T-helper 2 cell treated with Interferon-gamma antibody and Interleukin-4, amounts not matched to agents 5 μg/mL and 100 μg/mL, for 36 hours (primary cell): ENCODE data around the gene MAD1L1.

ENCODE experiments used
- DNase-seq: peaks from one replicate; pipeline ENCODE4 v3.0.0; 2021; ENCODE audit warnings: low spot score
- H3K27ac Mint-ChIP-seq: one replicate; pipeline ENCODE4 v1.8.0; 2021; ENCODE audit warnings: mild to moderate bottlenecking, mixed read lengths
- H3K27me3 Mint-ChIP-seq: one replicate; pipeline ENCODE4 v1.8.0; 2021; ENCODE audit warnings: low read depth, mixed read lengths
- H3K36me3 Mint-ChIP-seq: one replicate; pipeline ENCODE4 v1.8.0; 2021; ENCODE audit warnings: low read depth, mixed read lengths
- H3K4me1 Mint-ChIP-seq: one replicate; pipeline ENCODE4 v1.8.0; 2021; ENCODE audit warnings: low read depth, mixed read lengths
- H3K4me3 Mint-ChIP-seq: one replicate; pipeline ENCODE4 v1.8.0; 2022; ENCODE audit warnings: mild to moderate bottlenecking, moderate library complexity, mixed read lengths
- H3K9me3 Mint-ChIP-seq: one replicate; pipeline ENCODE4 v1.8.0; 2021; ENCODE audit warnings: mixed read lengths

MAD1L1 gene

GRCh38 chr7:2005786-2006185 lies 227.0 kb downstream of the MAD1L1 start:
- Mint-ChIP-seq H3K4me1 (no peaks in the 10 kb centered on the region), H3K36me3 (no peaks in the 10 kb centered on the region), H3K27me3 (no peaks in the 10 kb centered on the region), H3K4me3 (no peak overlapping the region), H3K9me3 (no peaks in the 10 kb centered on the region), H3K27ac (no peak overlapping the region)
- DNase-seq, result no peak

DNA sequence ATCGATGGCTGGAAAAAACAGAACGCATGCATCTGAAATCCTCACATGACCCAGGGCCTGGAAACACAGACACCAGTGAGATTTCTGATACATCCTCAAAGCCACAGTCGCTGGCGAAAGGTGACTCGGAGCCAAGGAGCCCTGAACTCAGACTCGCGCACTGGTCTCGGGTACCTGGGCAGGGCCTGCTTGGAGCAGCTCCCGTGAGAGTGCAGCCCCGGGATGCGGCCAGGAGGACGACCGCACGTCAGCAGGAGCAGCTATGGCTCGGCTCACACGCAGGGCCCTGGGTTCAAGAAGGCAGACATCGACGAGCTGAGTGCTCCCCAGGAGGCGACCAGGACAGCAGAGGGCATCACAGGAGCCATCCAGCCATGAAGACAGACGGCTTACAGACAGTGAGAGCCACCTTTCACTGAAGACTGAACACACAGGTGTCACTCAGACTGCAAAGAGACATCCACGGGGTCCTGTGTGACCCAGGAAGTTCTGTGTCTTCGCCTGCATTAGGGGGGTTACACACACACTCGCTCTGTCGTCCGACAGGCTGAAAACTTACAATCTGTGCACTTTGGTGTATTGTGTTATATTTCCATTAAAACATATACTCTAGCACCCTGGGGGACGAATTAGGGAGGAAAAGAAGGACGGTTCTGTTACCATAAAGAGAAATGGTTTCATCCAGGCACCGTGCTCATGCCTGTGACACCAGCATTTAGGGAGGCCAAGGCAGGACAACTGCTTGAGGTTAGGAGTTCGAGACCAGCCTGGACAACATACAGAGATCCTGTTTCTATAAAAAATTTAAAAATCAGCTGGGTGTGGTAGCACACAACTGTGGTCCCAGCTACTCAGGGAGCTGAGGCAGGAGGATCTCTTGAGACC lies 227.7 kb downstream of the MAD1L1 start:
- Mint-ChIP-seq H3K36me3 (no peaks in the 10 kb centered on the region), H3K27ac (no peak overlapping the region), H3K27me3 (no peaks in the 10 kb centered on the region), H3K4me1 (no peaks in the 10 kb centered on the region), H3K4me3 (no peak overlapping the region), H3K9me3 (no peaks in the 10 kb centered on the region)
- no peak for DNase-seq

- Mint-ChIP-seq H3K27me3 (no peaks in the 10 kb centered on the region), H3K9me3 (no peaks in the 10 kb centered on the region), H3K36me3 (no peaks in the 10 kb centered on the region), H3K4me1 (no peaks in the 10 kb centered on the region), H3K27ac (no peak overlapping the region), H3K4me3 (no peak overlapping the region)
- no peak for DNase-seq
Measured at GRCh38 chr7:2003931-2004812, 228.6 kb downstream of the MAD1L1 start.

- no peaks in the 10 kb centered on the region for H3K27me3 Mint-ChIP-seq
- no peaks in the 10 kb centered on the region for H3K4me1 Mint-ChIP-seq
- H3K36me3 Mint-ChIP-seq, result no peaks in the 10 kb centered on the region
- DNase-seq, result no peak
- no peak overlapping the region for H3K4me3 Mint-ChIP-seq
- H3K27ac Mint-ChIP-seq, result no peak overlapping the region
- no peaks in the 10 kb centered on the region for H3K9me3 Mint-ChIP-seq
Measured at GRCh38 chr7:2003451-2003930, 229.3 kb downstream of the MAD1L1 start.

DNA sequence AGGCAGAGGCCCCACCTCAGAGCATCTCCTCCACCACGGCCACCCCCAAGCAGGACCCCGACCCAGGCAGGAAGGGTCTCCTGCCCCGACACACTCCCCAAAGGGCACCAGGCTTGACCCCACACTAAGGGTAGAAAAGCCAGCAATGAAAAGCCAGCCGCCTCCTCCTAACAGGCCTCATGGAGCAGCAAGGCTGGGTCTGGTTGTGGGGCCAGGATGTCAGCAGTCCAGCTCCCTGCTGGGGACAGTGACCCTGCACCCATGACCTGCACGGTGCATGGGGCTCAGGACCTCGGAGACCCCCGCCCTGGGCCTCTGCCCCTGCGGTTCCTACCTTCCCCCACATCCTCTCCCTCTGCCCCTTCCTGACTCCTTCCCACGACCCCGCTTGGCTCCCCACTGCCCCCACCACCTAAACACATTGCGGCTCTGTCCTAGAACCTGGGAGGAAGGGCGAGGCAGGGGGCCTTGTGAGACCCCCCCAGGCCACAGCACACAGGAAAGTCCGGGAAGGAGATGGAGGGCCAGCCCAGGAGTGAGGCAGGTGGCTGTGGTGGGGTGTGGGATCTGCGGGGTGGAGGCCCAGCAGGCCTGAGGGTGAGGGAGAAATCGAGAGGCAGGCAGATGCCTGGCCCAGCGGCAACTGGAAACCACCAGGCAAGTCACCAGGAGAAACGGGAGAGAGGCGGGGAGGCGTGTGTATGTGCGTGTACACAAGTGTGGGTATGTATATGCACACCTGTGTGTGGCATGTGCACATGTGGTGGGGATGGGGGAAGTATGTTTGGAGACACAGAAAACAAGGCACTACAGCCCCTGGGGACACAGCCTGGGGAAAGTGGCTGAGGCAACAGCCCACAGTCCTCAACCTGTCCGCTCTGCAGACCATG lies 229.9 kb downstream of the MAD1L1 start:
- Mint-ChIP-seq H3K9me3 (no peaks in the 10 kb centered on the region), H3K36me3 (no peaks in the 10 kb centered on the region), H3K27me3 (no peaks in the 10 kb centered on the region), H3K4me3 (no peak overlapping the region), H3K27ac (no peak overlapping the region), H3K4me1 (no peaks in the 10 kb centered on the region)
- DNase-seq, result no peak

DNA sequence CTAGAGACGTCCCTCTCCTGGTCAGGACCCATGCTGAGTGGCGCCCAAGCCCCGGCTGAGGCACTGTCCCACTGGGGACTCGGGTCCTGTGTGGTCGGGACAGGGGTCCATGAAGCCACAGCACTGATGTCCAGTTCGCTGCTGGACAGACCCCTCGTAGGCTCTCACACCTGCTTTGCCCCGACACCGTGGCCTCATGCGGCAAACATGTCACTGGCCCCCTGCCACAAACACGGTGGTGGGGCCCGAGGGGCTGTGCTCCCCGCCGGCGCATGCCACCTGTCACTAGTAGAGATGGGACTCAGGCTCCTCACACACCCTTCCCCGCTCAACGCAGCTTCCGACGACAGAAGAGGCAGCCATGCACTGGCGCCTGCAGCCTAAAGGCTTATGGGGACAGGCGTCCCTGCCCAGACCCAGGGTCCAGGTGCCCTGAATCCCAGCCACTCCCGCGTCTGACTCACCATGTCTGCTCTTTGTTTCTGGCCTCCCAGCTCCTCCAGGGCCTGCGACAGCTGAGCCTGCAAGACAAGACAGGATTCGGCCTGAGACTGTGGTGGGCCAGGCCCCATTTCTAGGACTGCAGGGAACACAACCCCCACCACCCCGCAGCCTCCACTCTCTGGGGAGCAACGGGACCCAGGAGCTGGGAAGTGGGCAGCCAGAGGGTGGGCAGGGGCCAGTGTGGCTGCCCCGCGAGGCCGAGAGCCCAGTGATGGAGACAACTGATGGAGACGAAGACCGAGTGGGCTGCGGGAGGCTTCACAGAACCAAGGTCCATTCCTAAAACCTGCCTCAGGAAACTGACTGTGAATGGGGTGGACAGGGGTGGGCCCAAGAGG lies 230.9 kb downstream of the MAD1L1 start:
- H3K27ac Mint-ChIP-seq, result no peak overlapping the region
- H3K36me3 Mint-ChIP-seq, result no peaks in the 10 kb centered on the region
- H3K9me3 Mint-ChIP-seq, result no peaks in the 10 kb centered on the region
- no peak for DNase-seq
- no peak overlapping the region for H3K4me3 Mint-ChIP-seq
- H3K27me3 Mint-ChIP-seq, result no peaks in the 10 kb centered on the region
- no peaks in the 10 kb centered on the region for H3K4me1 Mint-ChIP-seq

DNA sequence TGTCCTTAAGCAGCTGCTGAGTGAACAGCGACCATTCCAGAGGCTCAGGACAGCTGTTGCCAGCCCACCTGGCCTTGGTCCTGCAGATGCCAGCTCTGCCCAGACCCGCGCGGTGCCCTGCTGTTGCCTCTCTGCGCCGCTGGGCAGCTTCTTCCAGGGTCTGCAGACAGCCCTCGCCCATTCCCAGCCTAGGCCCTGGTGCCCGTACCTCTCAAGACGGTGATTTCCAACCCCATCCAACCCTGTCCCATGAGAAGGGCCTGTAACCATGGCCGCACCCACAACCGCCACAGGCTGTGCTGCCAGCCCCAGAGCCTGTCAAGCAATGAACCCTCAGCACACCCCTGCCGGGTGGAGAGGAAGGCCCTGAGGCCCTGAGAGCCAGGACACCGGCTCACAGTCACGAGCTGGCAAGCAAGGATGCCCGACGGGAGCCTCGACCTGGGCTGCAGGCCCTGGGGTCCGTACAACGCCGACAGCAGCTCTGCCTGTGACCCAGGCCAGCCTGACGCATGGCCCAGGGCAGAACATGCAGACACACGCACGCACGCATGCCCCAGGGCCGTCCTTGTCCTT lies 231.9 kb downstream of the MAD1L1 start:
- no peaks in the 10 kb centered on the region for H3K4me1 Mint-ChIP-seq
- no peak overlapping the region for H3K27ac Mint-ChIP-seq
- H3K36me3 Mint-ChIP-seq, result no peaks in the 10 kb centered on the region
- H3K27me3 Mint-ChIP-seq, result no peaks in the 10 kb centered on the region
- H3K9me3 Mint-ChIP-seq, result no peaks in the 10 kb centered on the region
- DNase-seq, result no peak
- no peak overlapping the region for H3K4me3 Mint-ChIP-seq

DNA sequence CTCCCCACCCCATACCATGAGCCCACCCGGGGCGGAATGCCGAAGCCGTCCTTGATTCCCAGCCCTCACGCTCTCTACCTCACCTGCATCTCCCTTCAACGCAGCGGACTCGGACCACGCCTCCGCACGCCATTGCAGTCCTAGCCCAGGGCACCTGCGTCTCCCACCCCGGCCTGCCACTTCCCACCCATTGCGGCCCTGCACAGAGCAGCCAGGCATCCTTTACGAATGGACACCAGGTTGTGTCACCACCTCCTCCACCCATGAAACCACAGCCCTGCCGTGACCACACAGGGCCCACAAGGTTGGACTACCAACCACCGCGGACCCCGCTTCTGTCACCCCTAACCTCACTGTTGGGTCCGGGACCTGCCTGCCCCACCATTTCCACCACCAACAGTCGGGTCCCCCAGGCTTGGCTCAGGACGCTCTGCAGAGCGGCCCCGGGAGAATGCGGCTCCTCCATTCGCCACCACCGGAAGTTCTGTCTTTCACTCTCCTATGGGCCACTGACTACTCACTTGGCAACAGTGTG lies 232.5 kb downstream of the MAD1L1 start:
- no peak for DNase-seq
- Mint-ChIP-seq H3K4me3 (no peak overlapping the region), H3K27me3 (no peaks in the 10 kb centered on the region), H3K4me1 (no peaks in the 10 kb centered on the region), H3K36me3 (no peaks in the 10 kb centered on the region), H3K27ac (no peak overlapping the region), H3K9me3 (no peaks in the 10 kb centered on the region)

GRCh38 chr7:1999278-1999984 lies 233.3 kb downstream of the MAD1L1 start:
- H3K4me1 Mint-ChIP-seq, result no peaks in the 10 kb centered on the region
- H3K4me3 Mint-ChIP-seq, result no peak overlapping the region
- H3K27me3 Mint-ChIP-seq, result no peaks in the 10 kb centered on the region
- no peak for DNase-seq
- no peak overlapping the region for H3K27ac Mint-ChIP-seq
- no peaks in the 10 kb centered on the region for H3K9me3 Mint-ChIP-seq
- no peaks in the 10 kb centered on the region for H3K36me3 Mint-ChIP-seq

- Mint-ChIP-seq H3K4me1 (no peaks in the 10 kb centered on the region), H3K27me3 (no peaks in the 10 kb centered on the region), H3K27ac (no peak overlapping the region), H3K9me3 (no peaks in the 10 kb centered on the region), H3K36me3 (no peaks in the 10 kb centered on the region), H3K4me3 (no peak overlapping the region)
- no peak for DNase-seq
Measured at GRCh38 chr7:1998146-1998545, 234.6 kb downstream of the MAD1L1 start.

DNA sequence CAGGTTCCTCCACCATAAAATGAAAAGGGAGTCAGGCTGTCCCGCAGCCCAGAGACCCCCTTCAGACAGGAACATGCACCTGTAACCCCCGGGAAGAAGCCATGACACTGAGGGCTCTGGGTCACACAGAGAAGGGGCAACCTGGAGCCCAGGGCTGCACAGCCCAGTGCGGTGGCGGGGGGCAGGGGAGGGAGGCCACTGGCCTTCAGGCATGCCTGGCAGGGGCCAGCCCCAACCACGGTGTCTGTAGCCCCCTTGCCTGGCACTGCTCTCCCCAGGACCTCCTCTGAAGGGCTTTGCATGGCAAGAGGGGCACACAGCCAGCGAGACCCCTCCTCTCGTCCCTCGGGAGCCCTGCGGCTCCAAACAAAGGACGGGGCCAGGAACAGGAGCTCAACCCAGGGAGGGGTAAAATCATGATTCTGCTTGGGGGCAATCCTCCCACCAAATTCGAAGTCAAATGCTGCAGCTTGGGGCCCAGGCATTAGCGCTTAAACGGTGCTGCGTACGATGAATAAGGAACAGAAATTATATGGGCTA lies 235.1 kb downstream of the MAD1L1 start:
- H3K36me3 Mint-ChIP-seq, result no peaks in the 10 kb centered on the region
- H3K9me3 Mint-ChIP-seq, result no peaks in the 10 kb centered on the region
- H3K27me3 Mint-ChIP-seq, result no peaks in the 10 kb centered on the region
- no peak overlapping the region for H3K4me3 Mint-ChIP-seq
- H3K4me1 Mint-ChIP-seq, result no peaks in the 10 kb centered on the region
- DNase-seq, result no peak
- no peak overlapping the region for H3K27ac Mint-ChIP-seq

- no peak for DNase-seq
- no peaks in the 10 kb centered on the region for H3K36me3 Mint-ChIP-seq
- no peaks in the 10 kb centered on the region for H3K4me1 Mint-ChIP-seq
- no peak overlapping the region for H3K27ac Mint-ChIP-seq
- no peaks in the 10 kb centered on the region for H3K27me3 Mint-ChIP-seq
- no peak overlapping the region for H3K4me3 Mint-ChIP-seq
- H3K9me3 Mint-ChIP-seq, result no peaks in the 10 kb centered on the region
Measured at GRCh38 chr7:1996816-1997215, 235.9 kb downstream of the MAD1L1 start.
